Myometrial cell (primary cell): Measurements from ENCODE around the gene SMIM38. TPM values are rescaled to one million over a fixed set of nuclear protein-coding genes. Genes with fewer than 3 reads are reported as not detected.

ENCODE experiments used
- total RNA-seq: library from RNA; depleted of rRNA; stranded (reverse); fragments of >200 nt; gene quantifications from 2 replicates; pipeline ENCODE4 v1.2.3, GENCODE V29; 2015

SMIM38 gene
- not detected in 2 replicates for total RNA-seq

GRCh38 chr11:69155302-69156234, at the start of gene SMIM38:
TSS of gene SMIM38 (plus strand) at chr11:69155935. CDS start at chr11:69157847, 1,912 bp downstream.

Other genes with a start within 250 kb of the SMIM38 start
- not detected in 2 replicates for gene MRGPRD, start 174.9 kb upstream of the SMIM38 start, total RNA-seq
- 34.2 and 39.2 TPM in 2 replicates for gene MRGPRF, start 142.7 kb upstream of the SMIM38 start, total RNA-seq
- 6.1 and 8.9 TPM in 2 replicates for gene TPCN2, start 107.0 kb upstream of the SMIM38 start, total RNA-seq
- gene MYEOV, start 138.2 kb downstream of the SMIM38 start, total RNA-seq: 7.4 and 10.7 TPM in 2 replicates